CD14-positive monocyte (primary cell): ENCODE measurements around the gene PARVG. TPM values are rescaled to one million over a fixed set of nuclear protein-coding genes. Genes with fewer than 3 reads are reported as not detected.

ENCODE experiments used
- DNase-seq, 3 donors: peaks; one replicate each; pipeline ENCODE4 v3.0.0-alpha.2; 2011 to 2022
- H2AFZ ChIP-seq: 2 replicates; pipeline ENCODE4 v1.6.0; 2012; ENCODE audit warnings: mild to moderate bottlenecking, low read depth, low read length, inconsistent platforms; ENCODE audit not compliant: insufficient read depth, poor library complexity, severe bottlenecking
- H3K27ac ChIP-seq, 2 donors: 1 replicate in 1 of 2; 2 replicates in 1 of 2; pipeline ENCODE4 v1.5.1; 2012 to 2013; ENCODE audit warnings: low read length in 2 of 2, control low read depth in 1 of 2, inconsistent platforms in 1 of 2, low read depth in 1 of 2, mild to moderate bottlenecking in 1 of 2
- H3K27me3 ChIP-seq, 2 donors: one replicate each; pipeline versions ENCODE4 v1.6.0 to v1.6.1; 2011 to 2013; ENCODE audit warnings: low read length in 2 of 2; ENCODE audit not compliant: control insufficient read depth in 2 of 2, insufficient read depth in 2 of 2
- H3K36me3 ChIP-seq, 2 donors: replicated peaks in 1 of 2; 1 replicate in 1 of 2; 2 replicates in 1 of 2; pipeline versions ENCODE4 v1.5.1 to v1.6.1; 2012 to 2013; ENCODE audit warnings: low read length in 2 of 2, control low read depth in 1 of 2, inconsistent platforms in 1 of 2, mild to moderate bottlenecking in 1 of 2; ENCODE audit not compliant: insufficient read depth in 2 of 2, control insufficient read depth in 1 of 2
- H3K4me1 ChIP-seq, 2 donors: 1 replicate in 1 of 2; 2 replicates in 1 of 2; pipeline versions ENCODE4 v1.5.1 to v1.6.1; 2012 to 2013; ENCODE audit warnings: low read length in 2 of 2, control low read depth in 1 of 2, inconsistent platforms in 1 of 2, mild to moderate bottlenecking in 1 of 2, moderate library complexity in 1 of 2; ENCODE audit not compliant: insufficient read depth in 2 of 2, control insufficient read depth in 1 of 2
- H3K4me2 ChIP-seq: replicated peaks from 2 replicates; pipeline ENCODE3; 2012; ENCODE audit warnings: low read length, moderate library complexity, mild to moderate bottlenecking; ENCODE audit not compliant: poor library complexity, severe bottlenecking; ENCODE audit errors: extremely low read depth
- H3K4me3 ChIP-seq, 3 experiments: fragments of 200-600 bp in 1 of 3; sonication (generic) in 1 of 3; replicated peaks in 1 of 3; 1 replicate in 2 of 3; 2 replicates in 1 of 3; pipeline ENCODE4 v1.5.1; 2011 to 2013; ENCODE audit warnings: low read length in 3 of 3, mild to moderate bottlenecking in 3 of 3, control low read depth in 2 of 3, low read depth in 2 of 3, inconsistent platforms in 1 of 3, moderate library complexity in 1 of 3
- H3K79me2 ChIP-seq: 2 replicates; pipeline ENCODE4 v1.6.0; 2012; ENCODE audit warnings: mild to moderate bottlenecking, control low read depth, inconsistent platforms, low read length, moderate library complexity; ENCODE audit not compliant: insufficient read depth
- H3K9ac ChIP-seq: 2 replicates; pipeline ENCODE4 v1.6.0; 2017; ENCODE audit warnings: low read length, mild to moderate bottlenecking; ENCODE audit not compliant: insufficient read depth, poor library complexity, severe bottlenecking
- H3K9me3 ChIP-seq, 2 donors: replicated peaks in 1 of 2; 1 replicate in 1 of 2; 2 replicates in 1 of 2; pipeline versions ENCODE4 v1.5.1 to v1.6.1; 2012 to 2013; ENCODE audit warnings: low read length in 2 of 2, control low read depth in 1 of 2; ENCODE audit not compliant: control insufficient read depth in 1 of 2, insufficient read depth in 1 of 2
- H4K20me1 ChIP-seq: 2 replicates; pipeline ENCODE4 v1.6.0; 2012; ENCODE audit warnings: mild to moderate bottlenecking, low read length, control low read depth, moderate library complexity; ENCODE audit not compliant: insufficient read depth
- H3K27ac Mint-ChIP-seq, 7 donors: one replicate each; pipeline ENCODE4 v1.8.0; 2020; ENCODE audit warnings: mild to moderate bottlenecking in 7 of 7, mixed read lengths in 7 of 7, moderate library complexity in 6 of 7, inconsistent platforms in 2 of 7
- H3K27me3 Mint-ChIP-seq, 3 donors: one replicate each; pipeline ENCODE4 v1.8.0; 2021 to 2022; ENCODE audit warnings: low read depth in 3 of 3, mild to moderate bottlenecking in 3 of 3, mixed read lengths in 3 of 3, moderate library complexity in 3 of 3, inconsistent platforms in 1 of 3
- H3K36me3 Mint-ChIP-seq, 2 donors: one replicate each; pipeline ENCODE4 v1.8.0; 2020; ENCODE audit warnings: mixed read lengths in 2 of 2, inconsistent platforms in 1 of 2, mild to moderate bottlenecking in 1 of 2
- H3K4me1 Mint-ChIP-seq: one replicate; pipeline ENCODE4 v1.8.0; 2020; ENCODE audit warnings: mild to moderate bottlenecking, mixed read lengths
- H3K4me3 Mint-ChIP-seq, 2 donors: one replicate each; pipeline ENCODE4 v1.8.0; 2020; ENCODE audit warnings: mild to moderate bottlenecking in 2 of 2, mixed read lengths in 2 of 2, moderate library complexity in 1 of 2
- H3K9me3 Mint-ChIP-seq, 7 donors: one replicate each; pipeline ENCODE4 v1.8.0; 2020 to 2022; ENCODE audit warnings: mixed read lengths in 7 of 7, mild to moderate bottlenecking in 6 of 7, moderate library complexity in 6 of 7, inconsistent platforms in 2 of 7
- CTCF ChIP-seq: fragments of 200-600 bp; IDR thresholded peaks from one replicate; pipeline ENCODE4 v1.8.0; 2022; ENCODE audit warnings: antibody characterized with exemption, mild to moderate bottlenecking
- WGBS: methylation state at CpG from one replicate; pipeline ENCODE4 v1.1.5; 2013; ENCODE audit warnings: missing lambda C conversion rate; ENCODE audit not compliant: insufficient coverage; 5-methylcytosine and 5-hydroxymethylcytosine counted together
- intact Hi-C, 2 donors: fragments of 100-400 bp; cut with micrococcal nuclease; formaldehyde crosslinking; loops; one replicate each; pipeline versions ENCODE4 v1.15.0 to v1.15.1; 2023
- polyA plus RNA-seq, 3 donors: library from polyadenylated mRNA; depleted of rRNA in 1 of 3; unstranded in 2 of 3; stranded (reverse) in 1 of 3; fragments of 300-500 nt in 2 of 3; fragments of >200 nt in 1 of 3; fragmentation: Illumina TruSeq in 2 of 3; gene quantifications; 1 replicate in 2 of 3; 2 replicates in 1 of 3; pipeline ENCODE4 v1.2.3, GENCODE V29; 2012 to 2021

The PARVG gene
- polyA plus RNA-seq, 3 donors = 169 to 577 (median 190) TPM

GRCh38 chr22:44244265-44244822, 63.6 kb downstream of the PARVG start:
- Histone ChIP-seq H3K79me2 (no peaks in the 10 kb centered on the region), H3K4me1 (no peaks in the 10 kb centered on the region), H3K36me3 (no peaks in the 10 kb centered on the region), H3K9ac (no peak overlapping the region), H2AFZ (no peak overlapping the region), H3K4me2 (no peak overlapping the region), H3K27me3 (no peaks in the 10 kb centered on the region), H4K20me1 (no peaks in the 10 kb centered on the region), H3K9me3 (peaks cover 7 to 10% of the 10 kb centered on the region in 2 donors), H3K4me3 (no peak overlapping the region), H3K27ac (no peak overlapping the region)
- Mint-ChIP-seq H3K27me3 (peaks cover 3 to 10% (median 7%) of the 10 kb centered on the region in 3 donors), H3K27ac (no peak overlapping the region), H3K4me1 (no peaks in the 10 kb centered on the region), H3K4me3 (no peak overlapping the region), H3K9me3 (peaks cover 4 to 15% (median 10%) of the 10 kb centered on the region in 7 donors), H3K36me3 (no peaks in the 10 kb centered on the region)
- no peak for DNase-seq
- 86% methylated on average over 8 of the region's 9 CpGs for WGBS
- no peak for TF ChIP-seq CTCF
- intact Hi-C loops = no loop called here

GRCh38 chr22:44245438-44245837, 64.7 kb downstream of the PARVG start:
- H3K4me1 Mint-ChIP-seq = no peaks in the 10 kb centered on the region
- Histone ChIP-seq H3K27ac (no peak overlapping the region), H3K4me1 (no peaks in the 10 kb centered on the region), H2AFZ (no peak overlapping the region), H4K20me1 (no peaks in the 10 kb centered on the region), H3K36me3 (no peaks in the 10 kb centered on the region), H3K4me3 (no peak overlapping the region), H3K79me2 (no peaks in the 10 kb centered on the region), H3K9me3 (peaks cover 16 to 18% of the 10 kb centered on the region in 2 donors), H3K4me2 (no peak overlapping the region), H3K27me3 (no peaks in the 10 kb centered on the region), H3K9ac (no peak overlapping the region)
- peaks cover 0 to 3% of the 10 kb centered on the region in 2 donors for H3K36me3 Mint-ChIP-seq
- H3K27ac Mint-ChIP-seq = no peak overlapping the region
- peaks cover 2 to 8% (median 3%) of the 10 kb centered on the region in 3 donors for H3K27me3 Mint-ChIP-seq
- intact Hi-C loops = no loop called here
- no peak for DNase-seq
- WGBS = 96% methylated on average over 7 of the region's 7 CpGs
- no peak for TF ChIP-seq CTCF
- H3K4me3 Mint-ChIP-seq = no peak overlapping the region
- peaks cover 9 to 23% (median 21%) of the 10 kb centered on the region in 7 donors for H3K9me3 Mint-ChIP-seq
